Neural cell (in vitro differentiated cells): ENCODE measurements around the gene GRM5.
"Not testable (repeated sequence)": the region's sequence is repeated elsewhere in the genome, so short reads cannot be mapped to it uniquely, and the experiment has no call there.

Experiments
- EP300 ChIP-seq: fragments of 450-650 bp; conservative IDR thresholded peaks from 2 replicates; pipeline ENCODE4 v1.6.1; 2014; ENCODE audit warnings: antibody characterized with exemption, mild to moderate bottlenecking, moderate library complexity; ENCODE audit not compliant: poor library complexity, severe bottlenecking
- EZH2 ChIP-seq: fragments of 200-600, 300-800 bp; shearing (Covaris generic), sonication (generic); IDR thresholded peaks from 2 replicates; pipeline ENCODE4 v1.6.1; 2014; ENCODE audit warnings: antibody characterized with exemption, low read length, borderline replicate concordance, mild to moderate bottlenecking; ENCODE audit not compliant: insufficient read depth, poor library complexity, severe bottlenecking
- POLR2AphosphoS5 ChIP-seq: IDR thresholded peaks from 2 replicates; pipeline ENCODE4 v1.6.1; 2012
- REST ChIP-seq: IDR thresholded peaks from 2 replicates; pipeline ENCODE4 v1.6.1; 2012; ENCODE audit warnings: borderline replicate concordance
- TAF1 ChIP-seq: IDR thresholded peaks from 2 replicates; pipeline ENCODE4 v1.6.1; 2012; ENCODE audit warnings: low read depth
- TF ChIP-seq, protein P1 (sequence below): fragments of 450-650 bp; IDR thresholded peaks from 2 replicates; pipeline ENCODE4 v1.5.1; 2014; ENCODE audit warnings: antibody characterized with exemption, mild to moderate bottlenecking, moderate library complexity; ENCODE audit not compliant: poor library complexity, severe bottlenecking

DNA sequence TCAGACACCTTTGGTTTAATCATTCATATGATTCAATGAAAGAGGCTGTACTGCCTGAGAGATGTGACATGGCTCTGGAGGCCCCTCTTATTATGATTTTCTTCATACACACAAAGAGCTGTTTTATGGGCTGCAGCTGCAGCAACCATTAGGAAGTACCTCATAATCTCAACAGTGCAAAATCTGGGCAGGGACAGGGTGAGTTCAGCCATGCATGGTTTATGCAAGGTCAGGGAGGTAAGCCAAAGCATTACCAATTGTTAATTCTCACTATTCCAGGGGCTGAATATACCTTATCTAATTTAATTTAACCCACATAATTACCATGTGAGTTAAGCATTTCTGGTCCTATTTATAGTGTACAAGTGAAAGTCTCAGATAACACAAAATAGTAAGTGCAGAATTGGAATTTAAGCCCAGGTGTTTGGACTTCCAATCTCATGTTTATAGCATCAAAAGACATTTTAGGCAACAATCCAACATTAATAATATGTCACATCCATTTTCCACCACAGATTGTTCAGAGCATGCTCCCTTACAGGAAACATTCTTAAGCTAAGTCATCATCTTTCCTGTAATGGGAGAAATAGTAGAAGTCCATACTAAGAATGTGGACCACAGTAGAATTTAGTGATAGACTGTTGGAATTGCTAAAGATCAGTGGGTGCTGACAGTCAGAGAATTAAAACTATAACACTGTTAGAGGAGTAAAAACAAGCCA is 45.8 kb downstream of the GRM5 start:
- TF ChIP-seq POLR2AphosphoS5, TAF1, REST, EZH2, EP300: not testable (repeated sequence)
- TF ChIP-seq, protein P1, sequence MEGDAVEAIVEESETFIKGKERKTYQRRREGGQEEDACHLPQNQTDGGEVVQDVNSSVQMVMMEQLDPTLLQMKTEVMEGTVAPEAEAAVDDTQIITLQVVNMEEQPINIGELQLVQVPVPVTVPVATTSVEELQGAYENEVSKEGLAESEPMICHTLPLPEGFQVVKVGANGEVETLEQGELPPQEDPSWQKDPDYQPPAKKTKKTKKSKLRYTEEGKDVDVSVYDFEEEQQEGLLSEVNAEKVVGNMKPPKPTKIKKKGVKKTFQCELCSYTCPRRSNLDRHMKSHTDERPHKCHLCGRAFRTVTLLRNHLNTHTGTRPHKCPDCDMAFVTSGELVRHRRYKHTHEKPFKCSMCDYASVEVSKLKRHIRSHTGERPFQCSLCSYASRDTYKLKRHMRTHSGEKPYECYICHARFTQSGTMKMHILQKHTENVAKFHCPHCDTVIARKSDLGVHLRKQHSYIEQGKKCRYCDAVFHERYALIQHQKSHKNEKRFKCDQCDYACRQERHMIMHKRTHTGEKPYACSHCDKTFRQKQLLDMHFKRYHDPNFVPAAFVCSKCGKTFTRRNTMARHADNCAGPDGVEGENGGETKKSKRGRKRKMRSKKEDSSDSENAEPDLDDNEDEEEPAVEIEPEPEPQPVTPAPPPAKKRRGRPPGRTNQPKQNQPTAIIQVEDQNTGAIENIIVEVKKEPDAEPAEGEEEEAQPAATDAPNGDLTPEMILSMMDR, result not testable (repeated sequence)
